WI38 (cell line): ENCODE results near the gene RELL2.
A peak's percentile ranks its signal among the peaks of the same experiment; 100 is the strongest.

Source experiments
- H3K4me3 ChIP-seq: 2 replicates; pipeline ENCODE4 v1.5.1; 2011; ENCODE audit warnings: low read depth, mild to moderate bottlenecking, control low read depth, low read length
- TF ChIP-seq, protein P1 (sequence below): IDR thresholded peaks from 2 replicates; pipeline ENCODE4 v1.5.1; 2012; ENCODE audit warnings: low read depth, mild to moderate bottlenecking, control low read depth, low read length

Gene RELL2

DNA sequence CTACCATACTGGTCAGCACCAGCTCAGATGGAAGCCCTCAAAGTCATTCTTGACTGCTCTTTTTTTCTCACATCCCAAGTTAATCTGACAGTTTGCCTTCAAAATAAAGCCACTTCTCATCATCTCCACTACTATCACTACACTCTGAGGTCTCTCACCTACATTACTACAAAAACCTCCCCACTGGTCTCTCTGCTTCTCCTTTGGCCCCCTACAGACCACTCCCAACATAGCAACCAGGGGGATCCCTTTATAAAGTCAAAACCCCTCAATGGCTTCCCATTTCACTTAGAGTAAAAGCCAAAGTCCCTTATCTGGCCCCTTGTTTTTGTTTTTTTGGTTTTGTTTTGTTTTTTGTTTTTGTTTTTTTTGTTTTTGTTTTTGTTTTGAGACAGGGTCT, 40.6 kb downstream of the RELL2 start:
- TF ChIP-seq, protein P1, sequence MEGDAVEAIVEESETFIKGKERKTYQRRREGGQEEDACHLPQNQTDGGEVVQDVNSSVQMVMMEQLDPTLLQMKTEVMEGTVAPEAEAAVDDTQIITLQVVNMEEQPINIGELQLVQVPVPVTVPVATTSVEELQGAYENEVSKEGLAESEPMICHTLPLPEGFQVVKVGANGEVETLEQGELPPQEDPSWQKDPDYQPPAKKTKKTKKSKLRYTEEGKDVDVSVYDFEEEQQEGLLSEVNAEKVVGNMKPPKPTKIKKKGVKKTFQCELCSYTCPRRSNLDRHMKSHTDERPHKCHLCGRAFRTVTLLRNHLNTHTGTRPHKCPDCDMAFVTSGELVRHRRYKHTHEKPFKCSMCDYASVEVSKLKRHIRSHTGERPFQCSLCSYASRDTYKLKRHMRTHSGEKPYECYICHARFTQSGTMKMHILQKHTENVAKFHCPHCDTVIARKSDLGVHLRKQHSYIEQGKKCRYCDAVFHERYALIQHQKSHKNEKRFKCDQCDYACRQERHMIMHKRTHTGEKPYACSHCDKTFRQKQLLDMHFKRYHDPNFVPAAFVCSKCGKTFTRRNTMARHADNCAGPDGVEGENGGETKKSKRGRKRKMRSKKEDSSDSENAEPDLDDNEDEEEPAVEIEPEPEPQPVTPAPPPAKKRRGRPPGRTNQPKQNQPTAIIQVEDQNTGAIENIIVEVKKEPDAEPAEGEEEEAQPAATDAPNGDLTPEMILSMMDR, result no peak
- no peak overlapping the region for H3K4me3 ChIP-seq

DNA sequence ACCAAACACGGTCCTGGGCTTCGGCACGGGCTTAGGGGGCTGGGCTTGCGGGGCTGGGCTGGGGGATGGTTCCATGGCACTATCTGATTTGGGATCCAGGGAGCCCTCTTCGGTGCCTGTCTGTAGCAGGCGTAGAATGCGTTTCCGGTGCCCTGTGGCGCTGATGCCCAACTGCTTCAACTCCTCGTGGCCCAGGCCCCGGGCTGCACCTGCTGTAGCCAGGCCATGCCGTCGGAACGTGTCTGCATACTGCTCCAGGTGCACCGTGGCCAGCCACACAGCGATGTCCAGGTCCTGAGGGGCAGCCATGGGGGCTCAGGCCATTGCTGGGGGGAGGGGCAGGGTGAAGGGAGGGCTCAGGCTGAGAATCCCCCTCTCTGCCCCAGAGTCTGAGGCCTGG, 43.4 kb downstream of the RELL2 start:
- no peak overlapping the region for H3K4me3 ChIP-seq
- TF ChIP-seq, protein P1, result no peak

DNA sequence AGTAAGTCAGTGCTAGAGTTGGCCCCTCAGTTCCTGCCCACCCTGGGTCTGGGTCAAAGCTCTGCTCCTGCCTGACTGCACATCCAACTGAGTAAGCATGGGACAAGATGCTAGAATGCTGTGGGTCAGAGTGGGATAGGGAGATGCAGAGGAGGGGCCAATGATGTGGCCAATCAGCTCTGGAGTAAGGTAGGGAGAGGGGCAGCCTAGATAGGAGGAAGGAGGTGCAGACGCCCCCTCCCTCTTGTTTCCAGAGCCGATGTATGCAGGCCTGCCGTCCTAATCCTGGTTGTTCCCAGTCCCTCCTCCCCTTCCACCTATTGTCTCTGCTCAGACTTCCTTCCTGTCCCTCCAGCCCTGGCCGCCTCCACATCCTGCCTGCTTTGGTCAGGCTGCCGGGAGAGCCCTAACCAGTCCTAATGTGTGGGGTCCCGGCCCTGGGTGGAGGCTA, 44.0 kb downstream of the RELL2 start:
- H3K4me3 ChIP-seq, result peak overlapping the region; percentile 49
- TF ChIP-seq, protein P1, result no peak

DNA sequence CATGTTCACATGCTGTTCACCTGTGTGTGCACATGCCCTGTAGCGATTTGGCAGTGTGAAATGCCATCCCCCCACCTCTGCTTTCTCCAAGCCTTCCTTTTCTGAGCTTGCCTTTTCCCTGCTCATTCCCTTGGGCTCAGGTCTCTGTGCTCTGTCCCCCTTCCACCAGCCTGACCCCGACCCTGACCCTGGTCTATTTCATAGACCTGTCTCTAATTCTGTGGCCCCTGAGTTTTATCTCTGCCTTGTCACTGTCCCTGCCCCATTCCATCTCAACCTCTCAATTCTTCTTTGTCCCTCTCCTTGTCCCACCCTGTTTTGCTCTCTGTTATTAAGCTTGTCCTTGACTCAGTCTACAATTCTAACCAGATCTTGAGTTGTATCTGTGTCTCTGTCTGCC, 44.5 kb downstream of the RELL2 start:
- peak overlapping the region; percentile 49 for H3K4me3 ChIP-seq
- TF ChIP-seq, protein P1, result no peak

DNA sequence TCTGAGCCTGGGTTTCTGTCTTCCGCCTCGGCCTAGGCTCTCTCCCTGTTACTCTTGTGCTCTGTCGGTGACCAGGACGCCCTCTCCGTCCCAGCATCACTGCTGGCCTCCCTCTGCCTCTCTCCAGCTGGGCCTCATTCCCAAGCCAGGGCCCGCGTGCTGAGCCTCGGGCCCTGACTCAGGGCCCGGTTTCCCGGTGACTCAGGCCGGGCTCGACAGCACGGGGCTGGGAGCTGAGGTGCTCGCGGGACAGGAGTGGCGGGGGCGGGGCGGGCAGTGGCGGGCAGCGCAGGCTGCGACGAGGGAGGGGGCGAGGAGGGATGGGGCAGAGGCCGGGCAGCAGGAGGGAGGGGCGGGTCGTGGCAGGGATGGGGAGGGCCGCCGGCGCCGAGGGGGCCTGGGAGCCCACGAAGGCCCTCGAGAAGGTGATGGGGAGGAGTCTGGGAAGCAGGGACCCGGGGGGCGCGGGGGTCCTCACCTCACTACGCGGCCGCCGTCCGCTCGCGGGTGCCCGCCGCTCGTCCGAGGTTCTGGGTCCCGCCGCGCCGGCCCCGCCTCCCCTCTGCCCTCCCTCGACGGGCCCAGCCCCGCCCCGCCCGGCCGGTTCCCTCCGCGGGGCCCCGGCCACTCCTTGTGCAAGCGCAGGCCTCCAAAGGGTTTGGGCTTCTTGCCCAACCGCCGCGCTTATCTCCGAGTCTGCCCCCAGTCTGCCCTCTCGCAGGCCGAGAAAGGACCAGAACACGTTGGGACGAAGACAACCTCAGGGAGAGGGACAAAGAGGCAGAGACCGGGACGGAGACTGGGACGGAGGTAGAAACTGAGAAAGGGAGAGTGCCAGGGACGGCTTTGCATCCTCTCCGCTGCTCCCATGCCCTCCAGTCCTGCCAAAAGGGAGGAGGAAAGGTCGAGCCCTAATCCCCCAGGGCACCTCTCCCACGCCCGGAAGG, 45.2 kb downstream of the RELL2 start, which contains the start of gene ARAP3:
TSS of gene ARAP3 (minus strand) at position 536 of the 947 bp plus-strand sequence. CDS start 1,744 bp downstream, outside the sequence.
- TF ChIP-seq, protein P1, result no peak
- H3K4me3 ChIP-seq, result peak within 1 kb of the TSS; percentile 49

DNA sequence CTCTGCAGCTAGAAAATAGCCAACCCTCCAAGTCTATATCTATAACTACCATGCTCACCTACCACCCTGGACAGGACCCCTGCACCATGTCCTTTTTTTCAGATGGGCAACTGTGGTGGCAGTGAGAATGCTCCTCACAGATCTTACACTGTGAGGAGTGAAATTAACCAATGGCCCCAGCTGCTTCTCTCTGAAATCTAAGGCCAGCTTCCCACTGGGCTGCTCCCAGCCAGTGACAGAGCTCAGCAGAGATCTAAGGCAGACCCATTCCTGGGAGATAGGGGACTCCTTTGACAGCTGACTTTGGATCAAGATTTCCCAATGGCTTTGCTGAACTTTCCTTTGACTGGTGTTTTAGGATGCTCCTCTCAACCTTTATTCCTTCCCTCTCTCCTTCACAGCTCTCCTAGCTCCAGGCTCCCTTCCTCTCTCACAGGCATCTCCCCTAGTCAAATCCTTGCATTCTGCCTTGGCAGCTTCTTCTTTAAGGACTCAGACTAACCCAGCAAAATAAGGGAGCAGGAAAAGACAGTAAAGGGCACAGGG, 46.9 kb downstream of the RELL2 start:
- TF ChIP-seq, protein P1, result no peak
- H3K4me3 ChIP-seq, result no peak overlapping the region

DNA sequence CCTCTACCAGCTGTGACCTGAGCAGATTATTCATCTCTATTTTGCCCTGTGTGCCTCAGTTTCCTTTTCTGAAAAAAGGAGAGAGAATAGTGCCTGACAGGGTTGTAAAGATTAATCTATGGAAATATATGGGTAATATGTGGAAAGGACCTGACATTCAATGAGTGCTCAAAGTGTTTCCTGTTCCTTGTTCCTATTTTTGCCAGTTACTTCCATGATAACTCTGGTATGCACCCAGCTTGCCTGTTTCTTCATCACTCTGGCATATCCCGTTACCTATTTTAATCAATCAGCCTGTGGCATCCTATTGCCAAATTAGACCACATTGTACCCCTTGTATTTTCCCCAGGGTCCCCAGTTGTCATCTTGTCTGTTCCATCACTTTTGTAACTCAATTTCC, 48.8 kb downstream of the RELL2 start:
- TF ChIP-seq, protein P1, result no peak
- H3K4me3 ChIP-seq, result no peak overlapping the region
